ENCODE results near the gene SNAPC2.

The SNAPC2 gene

DNA sequence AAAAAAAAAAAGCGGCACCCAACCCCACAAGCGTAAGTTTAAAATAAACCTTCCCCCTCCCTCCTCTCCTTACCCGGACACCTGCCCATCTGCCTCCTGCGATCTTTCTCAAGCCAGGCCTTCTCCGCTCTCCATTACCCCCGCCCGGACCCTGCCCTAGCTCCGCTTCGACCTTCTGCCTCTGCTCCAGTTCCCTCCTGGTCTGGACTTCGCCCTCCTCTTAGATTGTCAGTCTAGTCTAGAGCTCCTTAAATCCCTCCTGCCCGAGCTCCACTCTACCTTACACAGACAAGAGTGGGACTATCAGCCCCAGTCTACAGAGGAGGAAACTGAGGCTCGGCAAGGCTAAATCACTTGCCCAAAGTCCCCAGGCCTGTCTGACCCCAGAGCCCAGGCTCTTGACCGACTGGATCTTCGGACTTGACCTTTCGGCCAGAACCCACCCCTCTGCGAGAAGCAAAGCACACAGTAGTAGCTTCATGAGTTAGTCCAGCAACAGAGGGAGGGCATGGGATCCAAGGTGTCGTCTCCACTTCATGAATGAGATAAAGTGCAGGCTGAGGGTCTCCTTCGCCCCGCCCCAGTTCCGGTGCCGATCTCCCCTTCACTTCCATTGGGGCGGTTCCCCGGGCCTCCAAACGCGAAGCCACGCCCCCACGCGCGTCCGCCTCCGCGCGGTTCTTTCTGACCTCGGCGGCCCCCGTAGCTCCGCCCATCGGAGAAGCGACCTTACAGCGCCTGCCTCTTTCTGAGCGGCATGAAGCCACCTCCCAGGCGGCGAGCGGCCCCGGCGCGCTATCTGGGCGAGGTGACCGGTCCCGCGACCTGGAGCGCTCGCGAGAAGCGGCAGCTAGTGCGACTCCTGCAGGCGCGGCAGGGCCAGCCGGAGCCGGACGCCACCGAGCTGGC, at the start of gene SNAPC2:
TSS of gene SNAPC2 (plus strand) at position 729 of the 909 bp plus-strand sequence. CDS start at position 758, 29 bp downstream.
- DNase-seq (ENCODE audit: low read depth) = peak; percentile 91

GRCh38 chr19:7870571-7871436, 49.3 kb upstream of the SNAPC2 start:
- peak; percentile 97 for DNase-seq (ENCODE audit: low read depth)

DNA sequence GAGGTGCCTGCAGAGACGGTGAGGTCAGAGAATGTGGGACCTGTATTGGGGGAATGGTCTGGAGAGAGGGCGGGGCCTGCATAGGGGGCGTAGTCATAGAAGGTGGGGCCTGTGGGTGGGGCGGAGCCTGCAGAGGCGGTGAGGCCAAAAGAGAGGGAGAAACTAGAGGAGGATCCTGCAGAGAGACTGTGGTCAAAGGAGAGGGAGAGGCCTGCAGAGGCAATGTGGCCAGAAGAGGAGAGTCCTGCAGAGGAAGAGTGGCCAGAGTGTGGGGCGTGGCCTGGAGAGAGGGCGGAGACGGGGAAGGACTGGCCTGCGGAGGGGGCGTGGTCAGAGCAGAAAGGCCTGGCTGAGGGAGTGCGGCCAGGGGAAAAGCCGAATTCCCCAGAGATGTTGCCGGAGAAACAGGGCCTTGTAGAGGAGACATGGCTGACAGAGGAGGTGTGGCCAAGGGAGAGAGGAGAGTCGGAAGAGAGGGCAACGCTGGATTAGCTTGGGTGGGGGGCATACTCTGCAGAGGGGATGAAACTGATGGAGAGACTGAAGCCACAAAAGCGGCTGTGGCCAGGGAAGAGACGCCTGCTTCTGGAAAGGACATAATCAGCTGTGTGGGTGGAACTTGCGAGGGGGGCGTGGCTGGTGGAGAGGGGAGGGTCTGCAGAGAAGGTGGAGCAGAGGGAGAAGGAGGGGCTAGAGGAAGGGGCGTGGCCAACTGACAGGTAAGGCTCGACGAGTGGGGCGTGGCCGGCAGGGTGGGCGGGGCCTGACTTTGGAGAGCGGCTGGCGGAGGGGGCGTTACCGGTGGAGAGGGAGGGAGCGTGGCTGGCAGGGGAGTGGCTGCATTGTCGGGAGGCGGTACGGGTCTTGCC, 48.5 kb upstream of the SNAPC2 start:
- peak; percentile 97 for DNase-seq (ENCODE audit: low read depth)

- DNase-seq (ENCODE audit: low read depth) = no peak
Measured at GRCh38 chr19:7872306-7873204, 47.6 kb upstream of the SNAPC2 start.

DNA sequence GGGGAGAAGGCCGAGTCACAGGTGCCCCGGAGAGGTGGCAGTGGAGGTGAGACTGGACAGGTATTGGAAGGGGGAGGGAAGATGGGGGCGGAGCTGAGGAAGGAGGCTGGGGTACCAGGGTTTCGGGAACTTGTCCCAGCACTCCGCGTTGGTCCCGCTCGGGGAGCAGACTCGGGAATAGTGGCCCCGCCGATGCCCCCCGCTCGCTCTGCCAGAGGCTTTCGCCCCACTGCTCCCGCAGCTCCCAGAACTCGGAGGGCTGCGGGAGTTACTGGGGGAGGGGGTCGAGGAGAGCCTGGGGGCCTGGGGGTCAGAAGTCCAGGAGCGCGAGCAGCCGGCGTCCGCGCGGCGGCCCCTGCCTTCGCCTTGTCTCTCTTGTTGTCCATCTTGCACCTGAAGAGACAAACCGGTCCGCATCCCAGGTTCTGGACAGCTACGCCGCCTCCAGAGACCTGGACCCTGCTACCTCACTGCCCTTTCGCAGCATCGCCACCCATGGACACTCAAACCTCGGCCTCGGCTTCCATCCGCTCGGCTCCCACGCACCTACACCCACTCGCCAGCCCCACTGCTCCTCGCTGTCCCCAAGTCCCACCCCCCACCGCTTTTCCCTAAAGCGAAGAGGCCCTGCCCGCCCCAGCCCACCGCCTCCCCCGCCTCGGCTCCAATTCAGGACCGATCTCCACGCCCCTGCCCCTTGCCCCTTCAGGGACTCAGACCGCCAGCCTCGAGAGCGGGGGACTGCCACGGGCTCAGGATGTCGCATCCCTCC, 46.6 kb upstream of the SNAPC2 start:
- DNase-seq (ENCODE audit: low read depth) = no peak

- no peak for DNase-seq (ENCODE audit: low read depth)
Measured at GRCh38 chr19:7874076-7874896, 45.9 kb upstream of the SNAPC2 start, which contains the start of gene PRR36. PRR36 (minus strand) TSS chr19:7874390; CDS start chr19:7873689, 701 bp downstream.

GRCh38 chr19:7874897-7875273, 45.3 kb upstream of the SNAPC2 start:
- DNase-seq (ENCODE audit: low read depth) = no peak

DNA sequence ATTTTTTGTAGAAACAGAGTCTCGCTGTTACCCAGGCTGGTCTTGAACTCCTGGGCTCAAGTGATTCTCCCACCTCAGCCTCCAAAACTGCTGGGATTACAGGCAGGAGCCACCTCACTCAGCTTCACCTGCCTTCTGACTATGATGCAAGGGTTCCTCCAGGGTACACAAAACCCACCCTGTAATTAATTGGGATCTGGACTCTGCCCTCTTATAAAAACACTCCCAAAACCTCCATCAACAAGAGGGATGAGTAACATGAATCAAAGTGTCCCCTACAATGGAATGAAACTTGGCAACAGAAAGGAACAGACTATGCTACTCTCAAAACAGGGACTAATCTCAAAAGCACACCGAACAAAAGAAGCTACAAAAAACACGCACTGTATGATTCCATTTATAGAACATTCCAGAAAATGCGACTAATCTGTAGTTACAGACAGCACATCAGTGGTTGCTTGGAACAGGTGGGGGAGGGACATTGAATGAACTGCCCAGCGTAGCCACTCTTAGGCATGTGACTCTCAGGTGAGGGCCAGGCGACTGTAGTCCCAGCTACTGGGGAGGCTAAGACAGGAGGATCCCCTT, 42.8 kb upstream of the SNAPC2 start:
- DNase-seq (ENCODE audit: low read depth) = no peak

DNA sequence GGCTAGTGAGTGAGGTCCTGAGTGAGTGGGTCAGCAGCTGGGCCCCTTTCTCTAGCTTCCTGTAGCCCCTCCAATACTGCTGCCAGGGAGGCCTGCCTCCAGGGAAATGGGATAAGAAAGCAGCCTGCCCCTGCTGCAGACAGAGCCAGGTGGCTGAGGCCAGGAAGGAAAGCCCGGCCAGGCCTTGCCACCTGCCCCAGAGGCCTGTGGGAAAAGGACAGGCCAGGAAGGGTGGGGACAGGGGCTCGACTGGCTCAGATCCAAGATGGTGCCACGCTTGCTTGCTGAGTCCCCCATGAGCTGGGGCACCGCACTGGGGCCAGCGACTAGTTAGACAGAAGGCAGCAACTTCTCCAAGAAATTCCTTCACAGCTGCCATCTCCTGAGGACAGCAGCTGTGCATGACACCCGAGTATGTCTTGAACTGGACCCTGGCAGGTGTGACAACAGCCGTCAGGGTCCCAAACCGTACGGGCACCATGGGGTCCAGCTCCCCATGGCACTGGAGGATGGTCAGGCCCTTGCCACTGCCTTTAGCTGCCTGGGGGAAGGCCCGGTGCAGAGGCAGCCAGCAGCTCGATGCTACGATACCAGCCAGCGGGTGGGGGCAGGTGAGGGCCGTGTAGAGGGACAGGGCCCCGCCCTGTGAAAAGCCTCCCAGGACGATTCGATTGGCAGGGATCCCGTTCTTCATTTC, 40.9 kb upstream of the SNAPC2 start:
- no peak for DNase-seq (ENCODE audit: low read depth)

- DNase-seq (ENCODE audit: low read depth) = no peak
Measured at GRCh38 chr19:7879836-7880235, 40.3 kb upstream of the SNAPC2 start.

GRCh38 chr19:7881910-7882309, 38.2 kb upstream of the SNAPC2 start:
- DNase-seq (ENCODE audit: low read depth) = no peak

- DNase-seq (ENCODE audit: low read depth) = no peak
Measured at GRCh38 chr19:7883105-7883504, 37.0 kb upstream of the SNAPC2 start.

- DNase-seq (ENCODE audit: low read depth) = no peak
Measured at GRCh38 chr19:7883796-7884570, 36.2 kb upstream of the SNAPC2 start.

- no peak for DNase-seq (ENCODE audit: low read depth)
Measured at GRCh38 chr19:7885818-7886217, 34.3 kb upstream of the SNAPC2 start.

DNA sequence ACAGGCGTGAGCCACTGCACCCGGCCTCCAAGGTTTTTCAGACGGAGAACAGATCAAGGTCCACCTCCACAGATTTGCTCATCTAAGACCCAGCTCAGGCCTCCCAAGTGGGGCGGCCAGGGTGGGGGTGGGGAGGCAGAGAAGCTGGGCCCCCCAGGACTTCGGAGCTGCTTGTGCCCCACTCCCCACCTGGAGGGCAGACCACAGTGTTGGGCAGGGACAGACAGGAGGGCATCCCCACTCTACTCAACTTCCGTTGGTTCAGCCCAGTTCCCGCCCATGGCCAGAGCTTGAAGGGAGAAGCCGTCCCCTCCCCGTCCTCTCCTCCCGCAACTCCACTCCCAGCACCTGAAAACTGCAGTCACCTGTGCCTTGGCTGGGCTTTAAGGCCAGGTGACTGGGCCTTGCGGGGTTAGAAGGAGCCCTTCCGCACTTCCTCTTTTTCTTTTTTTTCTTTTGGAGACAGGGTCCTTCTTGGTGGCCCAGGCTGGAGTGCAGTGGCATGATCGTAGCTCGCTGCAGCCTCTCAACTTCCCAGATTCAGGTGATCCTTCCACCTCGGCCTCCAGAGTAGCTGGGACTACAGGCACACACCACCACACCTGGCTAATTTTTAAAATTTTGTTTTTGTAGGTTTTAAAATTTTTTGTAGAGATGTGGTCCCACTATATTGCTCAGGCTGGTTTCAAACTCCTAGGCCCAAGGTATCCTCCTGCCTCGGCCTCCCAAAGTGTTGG, 32.6 kb upstream of the SNAPC2 start:
- no peak for DNase-seq (ENCODE audit: low read depth)

- DNase-seq (ENCODE audit: low read depth) = no peak
Measured at GRCh38 chr19:7888145-7888825, 31.9 kb upstream of the SNAPC2 start, which contains the start of gene LRRC8E. LRRC8E (plus strand) TSS chr19:7888510; CDS start chr19:7895604, 7,094 bp downstream.

Data from CMK (cell line).